ENCODE data around the gene SLCO4A1. TPM values are rescaled to one million over a fixed set of nuclear protein-coding genes. Genes with fewer than 3 reads are reported as not detected.

Gene SLCO4A1
- total and polyA plus RNA-seq, 2 donors (not counting 3 experiments of a cell fraction or from before 2014, with no cell fraction given) = 1.4 to 4.1 TPM

GRCh38 chr20:62628691-62629090 lies 13.6 kb upstream of the SLCO4A1 start:
- DNase-seq (ENCODE audit: low read depth, low spot score) (no peak), FAIRE-seq (no peak)
- H3K27me3 ChIP-seq (ENCODE audit: control insufficient read depth in 2 of 2, insufficient read depth in 2 of 2, low read length in 2 of 2) = peaks cover 0 to 4% of the 10 kb centered on the region in 2 experiments
- no peak overlapping the region for H3K9ac ChIP-seq (replicated peaks; ENCODE audit: extremely low read depth, insufficient read depth, low read length)
- dilution Hi-C loops (cut with MboI; ENCODE audit: extremely low pct_ligation_motif_present, low sequenced_read_pairs) = no loop called here
- no peak overlapping the region for H3K4me3 ChIP-seq (replicated peaks in 1 of 3; ENCODE audit: insufficient read depth in 1 of 3, low read depth in 1 of 3, low read length in 3 of 3)
- H3K79me2 ChIP-seq (ENCODE audit: control insufficient read depth, insufficient read depth, low read length) = no peaks in the 10 kb centered on the region
- TF ChIP-seq MYC (IDR thresholded peaks at IDR 0.05; ENCODE audit: low read depth, low read length) = no peak
- TF ChIP-seq JUN (IDR thresholded peaks at IDR 0.05; ENCODE audit: borderline replicate concordance, insufficient read depth, insufficient read length, low read depth) = no peak
- intact Hi-C loops (cut with micrococcal nuclease) = no loop called here
- H2AFZ ChIP-seq (ENCODE audit: low read depth, low read length) = no peak overlapping the region
- H3K9me1 ChIP-seq (replicated peaks; ENCODE audit: control insufficient read depth, extremely low read depth, insufficient read depth, low read length) = no peaks in the 10 kb centered on the region
- no peak overlapping the region for H3K27ac ChIP-seq (ENCODE audit: insufficient read depth, low read depth, low read length)
- BruUV-seq (replicated peaks) = no TSS peak
- ChIA-PET CTCF (interaction anchor here (1.4 kb wide), 1 partner anchor 162 kb away, joined by 3 read pairs; no protein-coding TSS in a partner anchor), POLR2A (no interaction called here)
- H3K4me1 ChIP-seq (ENCODE audit: control insufficient read depth, extremely low read depth, insufficient read depth, low read length) = peaks cover 7% of the 10 kb centered on the region
- H3K9me3 ChIP-seq (replicated peaks; ENCODE audit: control insufficient read depth, insufficient read depth, low read length) = no peaks in the 10 kb centered on the region
- no peak overlapping the region for H3K4me2 ChIP-seq (ENCODE audit: insufficient read depth, low read length)
- H3K36me3 ChIP-seq (ENCODE audit: control insufficient read depth in 2 of 2, extremely low read depth in 1 of 2, insufficient read depth in 2 of 2, low read length in 2 of 2) = no peaks in the 10 kb centered on the region
- H4K20me1 ChIP-seq (replicated peaks; ENCODE audit: control insufficient read depth, extremely low read depth, insufficient read depth, low read length) = no peaks in the 10 kb centered on the region

- CTCF ChIA-PET = interaction anchor here (0.7 to 1.4 kb wide), 4 partner anchors 10 to 161 kb away, joined by 3 to 4 read pairs (median 4); no protein-coding TSS in a partner anchor
- dilution Hi-C loops (cut with MboI; ENCODE audit: extremely low pct_ligation_motif_present, low sequenced_read_pairs) = no loop called here
Measured at GRCh38 chr20:62629864-62630470, 12.3 kb upstream of the SLCO4A1 start.

More at GRCh38 chr20:62629864-62630470, 12.3 kb upstream of the SLCO4A1 start:
- Histone ChIP-seq H3K9me1 (replicated peaks; ENCODE audit: control insufficient read depth, extremely low read depth, insufficient read depth, low read length) (no peaks in the 10 kb centered on the region), H3K4me1 (ENCODE audit: control insufficient read depth, extremely low read depth, insufficient read depth, low read length) (no peaks in the 10 kb centered on the region), H2AFZ (ENCODE audit: low read depth, low read length) (no peak overlapping the region), H4K20me1 (replicated peaks; ENCODE audit: control insufficient read depth, extremely low read depth, insufficient read depth, low read length) (no peaks in the 10 kb centered on the region), H3K4me2 (ENCODE audit: insufficient read depth, low read length) (no peak overlapping the region), H3K9ac (replicated peaks; ENCODE audit: extremely low read depth, insufficient read depth, low read length) (no peak overlapping the region), H3K27me3 (ENCODE audit: control insufficient read depth in 2 of 2, insufficient read depth in 2 of 2, low read length in 2 of 2) (peaks cover 0 to 4% of the 10 kb centered on the region in 2 experiments), H3K4me3 (replicated peaks in 1 of 3; ENCODE audit: insufficient read depth in 1 of 3, low read depth in 1 of 3, low read length in 3 of 3) (no peak overlapping the region), H3K27ac (ENCODE audit: insufficient read depth, low read depth, low read length) (no peak overlapping the region), H3K79me2 (ENCODE audit: control insufficient read depth, insufficient read depth, low read length) (no peaks in the 10 kb centered on the region), H3K36me3 (ENCODE audit: control insufficient read depth in 2 of 2, extremely low read depth in 1 of 2, insufficient read depth in 2 of 2, low read length in 2 of 2) (no peaks in the 10 kb centered on the region), H3K9me3 (replicated peaks; ENCODE audit: control insufficient read depth, insufficient read depth, low read length) (no peaks in the 10 kb centered on the region)
- no peak for FAIRE-seq
- POLR2A ChIA-PET = no interaction called here
- DNase-seq (ENCODE audit: low read depth, low spot score) = no peak
- TF ChIP-seq POLR2A (IDR thresholded peaks at IDR 0.05; ENCODE audit: low read depth, low read length) (no peak), JUN (IDR thresholded peaks at IDR 0.05; ENCODE audit: borderline replicate concordance, insufficient read depth, insufficient read length, low read depth) (no peak), EZH2 (IDR thresholded peaks at IDR 0.05; ENCODE audit: borderline replicate concordance, low read depth, low read length, severe bottlenecking) (no peak), FOS (IDR thresholded peaks at IDR 0.05; ENCODE audit: borderline replicate concordance, insufficient read depth, low read length) (no peak), GATA2 (IDR thresholded peaks at IDR 0.05; ENCODE audit: insufficient read depth, insufficient read length, low read depth, low read length) (no peak), CTCF (IDR thresholded peaks at IDR 0.05; ENCODE audit: extremely low read depth in 1 of 2, insufficient read depth in 1 of 2, low read depth in 1 of 2, low read length in 2 of 2) (no peak), MAX (IDR thresholded peaks at IDR 0.05; ENCODE audit: insufficient read depth, insufficient read length) (no peak), POLR2AphosphoS5 (IDR thresholded peaks at IDR 0.05; ENCODE audit: insufficient read depth, low read depth, low read length) (no peak), MYC (IDR thresholded peaks at IDR 0.05; ENCODE audit: low read depth, low read length) (no peak)
- intact Hi-C loops (cut with micrococcal nuclease) = no loop called here
- no TSS peak for BruUV-seq (replicated peaks)
